Aorta (tissue), 5 donors: ENCODE data around the gene GTF2I. TPM values are rescaled to one million over a fixed set of nuclear protein-coding genes. Genes with fewer than 3 reads are reported as not detected.
"Not testable (repeated sequence)": the region's sequence is repeated elsewhere in the genome, so short reads cannot be mapped to it uniquely, and the experiment has no call there.

Experiments used
- ATAC-seq: fragments of 200-7000 bp; cut with Tn5 transposase; one replicate; pipeline ENCODE4 v1.9.1; 2022; ENCODE audit warnings: moderate library complexity; ENCODE audit not compliant: low FRiP score
- DNase-seq, 2 donors: peaks; one replicate each; pipeline ENCODE4 v3.0.0-alpha.2; 2020
- H3K27ac ChIP-seq, 2 donors: one replicate each; pipeline ENCODE4 v1.5.1; 2013; ENCODE audit warnings: low read length in 2 of 2, mild to moderate bottlenecking in 2 of 2, moderate library complexity in 2 of 2, control low read depth in 1 of 2, inconsistent platforms in 1 of 2, low read depth in 1 of 2
- H3K27me3 ChIP-seq, 2 donors: one replicate each; pipeline ENCODE4 v1.6.1; 2013; ENCODE audit warnings: control low read depth in 1 of 2, low read length in 1 of 2, mild to moderate bottlenecking in 1 of 2, moderate library complexity in 1 of 2; ENCODE audit not compliant: insufficient read depth in 2 of 2, control insufficient read depth in 1 of 2
- H3K36me3 ChIP-seq, 2 donors: one replicate each; pipeline ENCODE4 v1.6.1; 2013; ENCODE audit warnings: control low read depth in 1 of 2, low read length in 1 of 2, mild to moderate bottlenecking in 1 of 2; ENCODE audit not compliant: insufficient read depth in 2 of 2, control insufficient read depth in 1 of 2
- H3K4me1 ChIP-seq, 2 donors: one replicate each; pipeline ENCODE4 v1.6.1; 2013; ENCODE audit warnings: low read length in 2 of 2, control low read depth in 1 of 2, mild to moderate bottlenecking in 1 of 2, moderate library complexity in 1 of 2; ENCODE audit not compliant: insufficient read depth in 2 of 2, control insufficient read depth in 1 of 2
- H3K4me3 ChIP-seq, 2 donors: one replicate each; pipeline ENCODE4 v1.5.1; 2013; ENCODE audit warnings: low read length in 2 of 2, control low read depth in 1 of 2, mild to moderate bottlenecking in 1 of 2
- H3K9me3 ChIP-seq: one replicate; pipeline ENCODE4 v1.6.1; 2013; ENCODE audit warnings: mild to moderate bottlenecking, low read length; ENCODE audit not compliant: control insufficient read depth
- WGBS, 2 donors: extraction: QIAGEN DNeasy Blood & Tissue Kit; methylation state at CpG; one replicate each; pipeline ENCODE4 v1.1.7; 2013; 5-methylcytosine and 5-hydroxymethylcytosine counted together
- intact Hi-C, 2 donors: fragments of 100-400 bp; cut with DNase I; formaldehyde crosslinking; loops; one replicate each; pipeline versions ENCODE4 v1.14.2 to v1.15.0; 2022
- polyA plus RNA-seq, 2 donors: library from polyadenylated mRNA; stranded (reverse); fragments of 200-250 nt; gene quantifications; one replicate each; pipeline ENCODE4 v1.2.3, GENCODE V29; 2013
- total RNA-seq, 2 donors: library from RNA; stranded (reverse); fragmentation: NEBNext Ultra II Directional; extraction: Animal tissue kit (Norgen Biotek cat#: 25700); gene quantifications; one replicate each; pipeline ENCODE4 v1.2.1, GENCODE V29; 2021
- donor health status: healthy with polysubstance abuse.
- donor health status: Bipolar disorder and iron deficiency.
- donor health status: DM: no; HTN: no; CAD: no.
- donor health status: DM: no; HTN: no; CAD: no.
- donor health status: DM: yes; HTN: yes; CAD: no.

GTF2I gene
- total and polyA plus RNA-seq, 4 donors, result 22.7 to 198 (median 89.2) TPM

DNA sequence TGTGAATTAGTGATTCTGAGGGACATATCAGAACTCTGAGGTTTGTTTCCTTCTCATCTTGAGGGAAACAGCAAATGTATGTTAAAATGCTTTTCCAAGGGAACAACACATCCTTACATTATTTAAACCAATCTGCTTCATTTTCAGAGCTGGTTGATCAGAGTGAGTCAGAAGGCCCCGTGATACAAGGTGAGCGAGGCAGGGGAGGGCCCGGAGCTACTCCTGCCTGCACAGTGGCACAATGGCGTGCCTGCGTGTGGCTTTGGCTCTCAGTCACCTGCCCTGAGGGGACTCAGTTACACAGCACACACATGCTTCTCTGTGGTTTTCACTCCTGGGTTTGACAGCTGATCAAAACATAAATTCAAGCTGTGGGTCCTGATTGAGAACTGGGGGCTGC lies 99.2 kb downstream of the GTF2I start:
- DNase-seq, H3K9me3 ChIP-seq, ATAC-seq, H3K4me1 ChIP-seq, H3K4me3 ChIP-seq, H3K36me3 ChIP-seq, intact Hi-C loops, H3K27me3 ChIP-seq, H3K27ac ChIP-seq: not testable (repeated sequence)
- no CpG with 5 or more reads among the region's 5 CpGs for whole genome bisulfite sequencing, 2 donors

DNA sequence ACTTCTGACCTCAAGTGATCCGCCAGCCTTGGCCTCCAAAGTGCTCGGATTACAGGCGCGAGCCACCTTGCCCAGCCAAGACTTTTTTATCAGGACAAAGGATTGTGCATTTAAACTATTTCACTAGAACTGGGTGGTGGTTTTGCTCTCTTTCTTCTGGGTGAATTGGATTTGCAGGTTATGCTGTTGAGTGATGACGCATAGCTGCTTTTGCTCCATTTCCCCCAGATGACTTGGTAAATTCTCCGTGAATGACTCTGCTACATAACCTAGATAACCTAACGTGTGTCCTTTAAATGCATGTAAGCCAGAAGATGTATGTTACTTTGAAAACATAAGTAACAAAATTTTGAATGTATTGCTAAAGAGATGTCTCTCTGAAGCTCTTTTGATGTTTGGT lies 100.8 kb downstream of the GTF2I start:
- H3K4me3 ChIP-seq, H3K27ac ChIP-seq, ATAC-seq, DNase-seq, H3K36me3 ChIP-seq, intact Hi-C loops, H3K4me1 ChIP-seq, H3K9me3 ChIP-seq, H3K27me3 ChIP-seq: not testable (repeated sequence)
- WGBS, 2 donors, result no CpG with 5 or more reads among the region's 7 CpGs

DNA sequence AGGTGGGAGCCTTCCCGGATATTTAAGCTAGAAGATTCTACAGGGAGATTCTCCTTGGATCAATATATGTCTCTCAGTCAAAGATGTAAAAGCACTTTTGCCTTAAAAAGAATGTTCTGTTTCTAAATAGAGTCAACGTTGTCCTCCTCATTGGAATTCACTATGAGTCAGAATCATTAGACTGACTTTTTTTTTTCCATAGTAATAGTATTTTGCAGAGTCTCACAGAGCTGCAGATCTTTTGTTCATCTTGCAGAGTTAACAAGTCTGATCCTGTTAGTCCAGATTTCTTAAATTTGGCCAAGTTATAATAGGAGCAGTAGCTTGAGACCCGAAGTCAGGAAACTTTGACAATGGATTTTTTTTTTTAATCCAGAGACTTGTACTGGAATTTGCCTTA lies 101.5 kb downstream of the GTF2I start:
- H3K36me3 ChIP-seq, H3K27ac ChIP-seq, ATAC-seq, H3K4me1 ChIP-seq, H3K27me3 ChIP-seq, H3K9me3 ChIP-seq, DNase-seq, intact Hi-C loops, H3K4me3 ChIP-seq: not testable (repeated sequence)
- no CpG with 5 or more reads among the region's 3 CpGs for WGBS, 2 donors

DNA sequence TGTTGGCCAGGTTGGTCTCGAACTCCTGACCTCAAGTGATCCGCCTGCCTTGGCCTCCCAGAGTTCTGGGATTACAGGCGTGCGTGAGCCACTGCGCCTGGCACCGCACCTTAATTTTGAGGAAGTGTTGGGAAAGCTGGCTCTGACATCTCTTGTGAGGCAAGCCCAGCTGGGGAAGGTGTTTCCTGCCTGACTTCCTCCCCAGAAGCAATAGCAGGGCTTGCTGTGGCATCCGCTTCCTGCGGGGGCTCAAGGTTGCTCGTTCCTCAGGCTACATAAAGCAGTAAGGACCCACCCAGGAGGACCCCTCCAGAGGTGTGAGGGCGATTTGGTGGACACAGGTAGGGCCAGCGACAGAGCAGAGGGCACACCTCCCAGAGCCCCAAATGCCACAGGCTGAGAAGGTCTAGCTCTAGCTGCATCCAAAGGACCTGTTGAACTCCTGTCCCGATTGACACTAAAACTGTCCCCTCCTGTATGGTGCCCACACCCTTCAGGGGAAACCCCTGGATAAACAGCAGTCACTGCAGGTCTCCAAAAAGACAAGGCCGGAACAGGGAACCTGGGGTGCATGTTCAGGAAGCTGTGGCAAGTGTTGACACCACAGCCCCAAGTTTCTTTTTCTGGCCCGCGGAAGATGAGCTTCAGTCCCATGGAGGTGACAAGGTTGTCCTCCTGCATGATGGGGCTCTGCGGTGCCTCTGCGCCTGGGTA lies 107.8 kb downstream of the GTF2I start:
- peak; percentile 27 for ATAC-seq
- no CpG with 5 or more reads among the region's 17 CpGs for WGBS, 2 donors
- not testable (repeated sequence) for H3K9me3 ChIP-seq

DNA sequence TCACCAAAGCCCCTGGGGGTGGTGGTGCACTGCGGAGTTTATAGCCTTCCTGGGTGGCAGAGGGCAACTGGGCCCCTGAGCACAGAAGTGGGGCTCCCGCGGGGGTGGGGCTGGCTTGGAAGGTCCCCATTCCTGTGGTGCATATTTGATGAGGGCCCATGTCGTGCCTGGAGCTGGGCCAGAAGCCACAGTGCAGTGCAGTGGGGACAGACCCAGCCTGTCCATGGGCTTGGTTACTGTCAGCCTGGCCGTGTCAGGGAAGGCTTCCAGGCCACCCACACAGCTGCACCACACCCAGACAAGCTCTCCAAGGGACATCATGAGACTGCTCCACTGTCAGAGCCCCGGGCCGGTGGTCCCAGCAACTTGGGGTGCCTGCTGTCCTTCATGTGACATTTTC lies 109.0 kb downstream of the GTF2I start:
- H3K36me3 ChIP-seq, H3K4me3 ChIP-seq, DNase-seq, H3K4me1 ChIP-seq, H3K27ac ChIP-seq, H3K27me3 ChIP-seq, intact Hi-C loops, H3K9me3 ChIP-seq: not testable (repeated sequence)
- 43% methylated on average over 1 of the region's 7 CpGs; no CpG with 5 or more reads in 1 of the 2 donors for WGBS, 2 donors
- ATAC-seq, result peak; percentile 33

More for the DNA sequence above, 107.8 kb downstream of the GTF2I start:
- H3K4me3 ChIP-seq, H3K4me1 ChIP-seq, intact Hi-C loops, DNase-seq, H3K27ac ChIP-seq, H3K27me3 ChIP-seq, H3K36me3 ChIP-seq: not testable (repeated sequence)

DNA sequence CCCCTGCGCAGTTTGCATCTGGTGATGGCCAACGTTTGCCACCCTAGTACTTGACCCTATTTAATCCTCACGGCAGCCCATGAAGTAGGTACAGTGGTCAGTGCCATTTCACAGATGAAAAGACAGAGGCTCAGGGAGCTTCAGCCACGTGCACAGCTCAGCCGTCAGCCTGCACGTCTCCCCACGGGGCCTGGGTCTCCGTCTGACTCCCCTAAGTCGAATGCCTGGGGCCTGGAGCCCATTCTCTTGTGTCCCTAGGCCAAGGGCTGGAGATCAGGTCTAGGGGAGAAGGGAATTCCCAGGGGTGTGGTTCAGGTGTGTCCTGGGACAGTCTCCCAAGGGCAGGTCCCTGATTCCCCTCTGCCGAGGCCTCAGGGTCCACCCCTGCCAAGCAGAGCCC lies 109.5 kb downstream of the GTF2I start:
- H3K36me3 ChIP-seq, H3K27ac ChIP-seq, ATAC-seq, intact Hi-C loops, H3K27me3 ChIP-seq, H3K4me3 ChIP-seq, H3K4me1 ChIP-seq, H3K9me3 ChIP-seq: not testable (repeated sequence)
- 66 to 69% methylated on average over 8 to 9 of the region's 10 CpGs for WGBS, 2 donors
- DNase-seq, result peak in 1 of 2 donors; percentile 46

DNA sequence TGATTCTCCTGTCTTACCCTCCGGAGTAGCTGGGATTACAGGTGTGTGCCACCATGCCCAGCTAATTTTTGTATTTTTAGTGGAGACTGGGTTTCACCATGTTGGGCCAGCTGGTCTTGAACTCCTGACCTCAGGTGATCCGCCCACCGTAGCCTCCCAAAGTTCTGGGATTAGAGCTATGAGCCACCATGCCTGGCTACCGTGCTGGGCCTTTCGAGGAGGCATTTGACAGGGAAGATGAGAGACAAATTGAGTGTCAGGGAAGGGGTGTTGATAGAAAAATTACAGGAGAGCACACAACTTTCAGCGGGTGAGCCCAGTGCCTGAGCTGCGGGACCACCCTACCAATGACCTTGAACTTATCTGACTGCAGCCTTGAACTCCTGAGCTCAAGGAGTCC lies 112.5 kb downstream of the GTF2I start:
- H3K36me3 ChIP-seq, H3K9me3 ChIP-seq, ATAC-seq, H3K4me1 ChIP-seq, H3K27ac ChIP-seq, H3K27me3 ChIP-seq, intact Hi-C loops, H3K4me3 ChIP-seq: not testable (repeated sequence)
- peak in 1 of 2 donors; percentile 47 for DNase-seq
- 84 to 87% methylated on average over 4 of the region's 7 CpGs for WGBS, 2 donors

DNA sequence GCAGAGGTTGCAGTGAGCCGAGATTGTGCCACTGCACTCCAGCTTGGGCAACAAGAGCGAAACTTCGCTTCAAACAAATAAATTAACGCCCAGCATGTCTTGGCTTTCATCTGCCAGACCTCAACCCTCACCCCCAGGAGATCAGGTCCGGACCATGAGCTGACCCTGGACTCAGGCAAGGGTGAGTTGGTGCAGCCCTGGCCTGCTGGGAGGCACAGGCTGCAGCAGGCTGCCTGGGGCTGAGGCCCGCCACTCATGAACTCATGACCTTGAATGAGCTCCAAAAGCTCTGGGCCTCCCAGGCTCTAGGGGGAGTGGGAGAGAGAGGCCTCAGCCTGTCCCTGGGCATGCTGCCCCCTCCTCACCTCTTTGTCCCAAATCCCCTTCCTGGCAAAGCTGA lies 114.6 kb downstream of the GTF2I start:
- peak in 1 of 2 donors; percentile 51 for DNase-seq
- H3K4me1 ChIP-seq, intact Hi-C loops: not testable (repeated sequence)

More for the DNA sequence above, 114.6 kb downstream of the GTF2I start:
- H3K27ac ChIP-seq, H3K9me3 ChIP-seq, ATAC-seq, H3K4me3 ChIP-seq, H3K36me3 ChIP-seq, H3K27me3 ChIP-seq: not testable (repeated sequence)
- WGBS, 2 donors, result 94 to 99% methylated on average over 6 of the region's 6 CpGs
